GM21447 (cell line): ENCODE data around the gene ADGRG6.
"Not testable (repeated sequence)": the region's sequence is repeated elsewhere in the genome, so short reads cannot be mapped to it uniquely, and the experiment has no call there.

Source experiments
- ATAC-seq: cut with Tn5 transposase; IDR thresholded peaks from one replicate; pipeline ENCODE4 v1.9.1; 2021; ENCODE audit not compliant: unreplicated experiment

ADGRG6 gene

DNA sequence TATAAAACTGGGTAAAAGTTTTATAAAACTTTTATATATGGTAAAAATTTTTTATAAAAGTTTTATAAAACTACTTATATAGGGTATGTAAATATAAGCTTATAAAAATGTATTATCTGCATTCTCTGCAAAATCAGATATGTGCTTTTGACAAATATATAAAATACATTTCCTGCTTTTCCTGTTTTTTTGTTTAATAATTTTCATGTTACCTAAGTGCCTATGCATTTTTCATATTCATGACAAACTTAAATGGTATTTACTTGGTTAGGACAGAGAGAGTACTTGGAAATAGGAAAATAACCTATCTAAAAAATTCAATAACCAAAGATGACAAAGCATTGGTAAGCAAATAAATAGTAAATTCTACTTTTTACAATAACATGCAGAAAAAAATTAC lies 41.2 kb downstream of the ADGRG6 start:
- ATAC-seq = no peak

DNA sequence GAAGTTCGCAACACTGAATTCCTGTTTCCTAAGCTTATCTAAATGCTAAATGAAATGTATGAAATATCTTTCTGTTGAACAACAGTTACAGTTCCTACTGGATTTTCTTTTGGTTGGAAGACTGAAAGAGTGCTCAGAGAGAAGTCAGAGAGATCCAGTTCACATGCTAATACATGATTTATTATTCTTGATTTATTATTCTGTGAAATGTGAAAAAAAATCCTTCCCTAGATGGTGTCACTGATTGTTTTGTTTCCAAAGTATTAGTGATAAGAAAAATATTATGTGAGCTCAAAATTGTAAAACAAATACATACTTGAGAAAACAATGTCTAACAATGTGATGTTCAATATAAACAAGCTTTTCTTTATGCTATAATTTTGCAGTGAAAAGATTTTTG lies 42.1 kb downstream of the ADGRG6 start:
- no peak for ATAC-seq

DNA sequence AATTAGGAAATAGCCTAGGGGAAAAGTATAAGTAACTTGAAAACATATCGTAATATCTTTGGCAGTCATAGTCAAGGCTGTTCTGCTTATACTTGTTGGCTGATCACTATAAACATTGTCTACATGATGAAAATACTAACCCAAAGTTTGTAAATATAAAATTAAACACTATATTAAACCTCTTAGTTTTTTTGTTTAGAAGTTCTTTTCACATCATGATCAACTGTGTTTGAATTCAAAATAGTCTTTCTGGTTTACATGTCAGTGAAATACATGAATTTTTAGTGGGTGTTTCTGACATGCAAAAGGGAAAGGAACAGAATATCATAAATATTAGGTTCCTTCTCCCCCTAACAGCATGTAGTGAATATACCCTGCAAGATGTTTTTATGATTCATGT lies 43.5 kb downstream of the ADGRG6 start:
- ATAC-seq = no peak

DNA sequence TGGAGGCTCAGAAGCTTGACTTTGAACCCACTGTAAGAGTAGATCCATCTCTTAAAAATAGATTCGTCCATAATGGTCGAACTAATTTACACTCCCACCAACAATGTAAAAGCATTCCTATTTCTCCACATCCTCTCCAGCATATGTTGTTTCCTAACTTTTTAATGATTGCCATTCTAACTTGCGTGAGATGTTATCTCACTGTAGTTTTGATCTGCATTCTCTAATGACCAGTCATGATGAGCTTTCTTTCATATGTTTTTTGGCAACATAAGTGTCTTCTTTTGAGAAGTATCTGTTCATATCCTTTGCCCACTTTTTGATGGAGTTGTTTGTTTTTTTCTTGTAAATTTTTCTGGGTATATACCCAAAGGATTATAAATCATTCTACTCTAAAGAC lies 44.4 kb downstream of the ADGRG6 start:
- not testable (repeated sequence) for ATAC-seq

DNA sequence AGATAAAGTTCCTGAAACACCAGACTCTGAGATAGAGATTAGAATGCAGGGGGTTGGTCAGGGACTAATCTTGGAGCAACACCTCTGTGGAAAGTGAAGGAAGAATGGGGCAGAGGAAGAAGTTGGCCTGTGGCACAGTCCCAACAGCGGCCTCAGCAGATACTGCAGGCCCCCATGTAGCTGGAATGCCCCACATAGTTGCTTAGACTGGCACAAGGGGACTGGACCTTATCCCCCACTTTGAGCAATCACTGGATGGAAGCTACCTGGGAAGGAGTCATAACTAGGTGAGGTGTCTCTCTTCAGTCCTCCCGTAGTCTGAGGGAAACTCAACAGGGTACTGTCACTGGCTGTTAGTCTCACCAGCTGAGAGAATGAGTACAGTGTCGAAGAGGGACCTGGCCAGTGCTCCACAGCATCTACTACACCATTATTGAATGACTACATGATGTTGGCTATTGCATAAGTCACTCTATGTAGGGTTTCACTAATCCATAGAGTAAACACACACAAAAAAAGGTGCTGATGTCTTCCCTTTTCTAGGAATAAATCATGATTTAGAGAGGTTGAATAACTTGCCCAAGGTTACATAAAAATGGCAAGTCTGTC lies 47.5 kb downstream of the ADGRG6 start:
- ATAC-seq = no peak

DNA sequence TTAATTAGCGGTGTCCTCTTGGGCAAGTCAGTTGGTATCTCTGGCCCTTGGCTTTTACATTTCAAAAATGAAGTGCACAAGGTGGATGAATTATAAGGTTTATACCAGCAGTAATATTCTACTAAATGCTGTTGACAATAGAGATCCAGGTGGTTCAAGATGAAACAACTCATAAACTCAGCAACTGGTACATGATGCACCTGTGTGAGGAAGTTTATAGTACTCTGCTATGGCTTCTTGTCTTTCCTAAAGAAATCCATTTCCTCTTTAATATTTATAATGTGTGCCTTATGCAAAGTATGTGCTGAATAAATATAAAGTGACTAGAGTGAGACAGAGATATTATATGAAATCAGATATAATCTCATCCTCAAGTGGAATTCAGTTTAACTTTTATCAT lies 48.5 kb downstream of the ADGRG6 start:
- ATAC-seq = no peak

DNA sequence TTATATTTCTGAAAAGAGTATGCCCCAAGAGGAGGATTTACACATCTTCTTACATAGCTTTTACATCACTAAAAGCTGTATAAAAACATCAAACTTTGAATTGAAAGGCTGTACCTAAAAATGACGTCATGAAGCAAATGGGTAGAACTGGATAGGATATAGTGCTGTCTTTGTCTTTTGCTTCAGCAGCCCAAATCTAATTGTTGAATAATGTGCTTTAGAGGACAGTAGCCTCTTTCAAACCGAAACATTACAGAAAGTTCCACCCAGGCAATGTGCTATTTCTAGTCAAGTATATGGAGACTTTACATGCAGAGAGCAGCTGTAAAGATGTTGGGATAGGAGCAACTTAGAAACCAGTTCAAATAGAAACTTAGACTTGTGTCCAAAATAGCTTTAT lies 51.9 kb downstream of the ADGRG6 start:
- no peak for ATAC-seq

DNA sequence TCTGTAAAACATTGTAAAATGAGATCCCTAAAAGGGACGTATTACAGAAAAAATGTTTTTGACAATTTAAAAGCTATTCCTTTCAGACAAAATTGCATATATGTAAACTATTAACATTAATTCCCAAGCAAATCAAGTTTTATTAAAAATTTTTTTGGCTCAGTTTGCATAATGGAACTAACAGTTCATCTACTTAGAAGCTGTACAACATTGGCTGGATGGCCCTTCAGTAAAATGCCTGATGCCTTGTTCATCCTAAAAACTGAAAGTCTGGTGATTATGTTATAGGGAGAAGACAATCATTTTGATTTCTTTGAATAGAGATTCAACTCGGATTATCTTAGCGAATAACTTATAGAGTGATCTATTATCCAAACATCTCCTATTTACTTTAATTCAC lies 52.8 kb downstream of the ADGRG6 start:
- no peak for ATAC-seq

DNA sequence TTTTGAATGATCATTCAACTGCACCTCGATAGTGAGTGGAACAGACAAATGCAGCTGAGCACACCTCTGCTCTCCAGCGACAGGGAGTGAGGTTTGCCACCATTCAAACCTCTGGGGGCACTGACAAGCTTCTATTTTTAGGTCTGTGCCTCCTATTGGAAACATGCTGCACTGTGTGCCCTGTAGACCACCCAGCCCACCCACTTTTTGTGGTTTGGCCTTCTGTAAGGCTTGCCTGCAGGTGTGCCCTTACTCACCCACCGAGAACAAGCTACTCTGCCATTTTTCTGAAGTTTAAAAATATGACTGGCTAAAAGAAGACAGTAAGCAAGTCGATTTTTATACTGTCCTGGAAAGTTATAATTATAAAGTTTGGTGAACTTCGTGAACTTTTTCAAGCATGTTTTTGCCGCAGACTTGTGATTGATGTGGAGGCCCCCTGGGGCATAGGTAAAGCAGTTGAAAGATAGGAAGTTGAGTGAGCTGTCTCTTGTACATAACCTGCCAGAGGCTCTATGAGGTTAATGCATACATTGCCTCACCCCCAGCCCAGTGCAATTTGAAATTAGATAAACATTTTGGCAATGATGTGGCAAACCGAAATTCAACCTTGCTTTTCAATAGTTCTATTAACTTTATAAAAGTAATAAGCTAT lies 53.8 kb downstream of the ADGRG6 start:
- ATAC-seq = no peak

DNA sequence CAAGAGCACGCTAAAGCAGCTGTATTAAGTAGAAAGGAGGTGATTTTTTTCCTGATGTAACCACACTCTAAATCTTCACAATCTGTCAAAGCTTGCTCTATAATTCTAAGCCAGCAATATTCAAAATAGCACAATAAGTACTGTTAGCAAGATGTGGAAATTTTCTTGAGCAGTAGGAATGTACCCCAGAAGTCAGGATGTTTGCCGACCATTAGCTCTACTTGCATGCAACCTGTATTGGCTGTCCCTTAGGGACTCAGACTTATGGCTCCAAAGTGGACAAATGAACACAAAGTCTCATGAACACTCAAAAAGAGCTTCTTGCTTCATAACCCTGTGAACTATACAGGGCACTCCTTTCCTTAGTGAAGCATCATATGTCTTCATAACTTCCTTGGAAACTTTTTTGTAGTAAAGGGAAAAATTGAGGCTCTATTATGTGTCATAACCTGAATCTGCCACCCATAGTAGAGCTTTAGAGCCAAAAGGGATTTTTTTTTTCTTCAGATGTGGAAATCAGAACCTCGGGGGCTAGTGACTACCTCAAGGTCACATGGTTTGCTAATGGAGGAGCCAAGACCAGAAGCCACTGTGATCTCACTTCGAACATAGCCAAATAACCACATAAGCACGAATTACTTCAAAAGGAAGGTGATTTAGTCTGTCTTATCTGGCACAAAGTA lies 54.5 kb downstream of the ADGRG6 start:
- no peak for ATAC-seq

DNA sequence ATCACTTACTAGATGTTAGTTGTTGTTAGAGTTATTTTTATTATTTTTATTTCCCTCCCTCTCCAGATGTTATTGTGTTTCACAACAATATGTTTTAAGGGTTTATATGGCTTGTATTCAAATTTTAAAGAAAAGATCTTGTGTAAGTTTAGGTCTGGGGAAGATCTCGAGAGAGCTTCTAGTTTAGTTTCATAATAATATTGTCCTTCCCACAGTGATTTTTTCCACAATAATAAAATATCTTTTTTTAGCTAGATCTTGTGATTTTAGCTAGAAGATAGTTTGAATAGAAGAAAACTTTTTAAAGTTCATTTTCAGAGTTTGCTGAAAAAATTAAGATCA lies 55.0 kb downstream of the ADGRG6 start:
- no peak for ATAC-seq

DNA sequence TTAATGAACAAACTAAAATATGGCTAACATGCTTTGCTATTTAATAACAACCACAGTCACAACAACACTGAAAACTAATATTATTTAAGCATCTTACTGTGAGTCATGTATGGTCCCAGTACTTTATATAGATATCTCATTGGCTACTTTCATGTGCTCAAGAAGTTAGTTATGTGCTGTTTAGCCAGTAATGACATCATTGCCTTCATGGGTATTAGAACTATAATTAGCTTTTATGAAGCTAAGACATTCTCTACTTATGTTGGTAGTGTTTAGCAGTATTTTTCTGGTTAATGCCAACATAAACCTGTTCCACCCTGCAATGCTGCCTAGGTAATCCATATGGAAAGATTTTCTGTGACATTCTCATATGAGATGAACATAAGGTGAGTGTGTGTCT lies 56.1 kb downstream of the ADGRG6 start:
- ATAC-seq = no peak

DNA sequence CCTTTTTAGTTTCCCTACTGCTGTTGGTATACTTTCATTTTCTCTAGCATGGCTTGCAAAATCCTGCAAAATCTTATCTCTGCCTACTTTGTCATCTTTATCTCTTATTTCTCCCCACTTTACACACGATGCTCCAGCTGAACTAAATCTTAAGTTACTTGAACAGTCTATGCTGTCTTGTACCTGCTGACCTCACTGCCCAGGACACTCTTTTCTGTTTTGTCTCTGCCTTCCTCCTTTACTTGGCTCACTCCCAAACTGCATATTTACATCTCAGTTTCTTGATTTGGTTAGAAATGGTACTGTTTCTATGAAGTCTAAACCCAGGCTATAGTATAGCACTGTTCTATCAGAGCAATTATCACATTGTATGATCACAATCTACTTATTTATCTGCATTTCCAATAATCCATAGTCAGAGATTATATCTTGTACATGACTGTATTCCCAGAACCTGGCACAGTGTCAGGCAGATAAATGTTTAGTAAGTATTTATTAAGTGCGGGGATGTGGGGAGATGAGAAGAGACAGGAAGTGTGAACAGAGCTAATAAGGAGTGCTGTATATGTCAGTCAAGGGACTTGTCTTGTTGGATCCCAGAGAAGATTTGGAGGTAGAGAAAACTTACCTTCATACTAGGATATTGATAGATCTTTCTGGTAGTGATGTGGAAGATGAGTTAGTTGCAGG lies 57.6 kb downstream of the ADGRG6 start:
- no peak for ATAC-seq

DNA sequence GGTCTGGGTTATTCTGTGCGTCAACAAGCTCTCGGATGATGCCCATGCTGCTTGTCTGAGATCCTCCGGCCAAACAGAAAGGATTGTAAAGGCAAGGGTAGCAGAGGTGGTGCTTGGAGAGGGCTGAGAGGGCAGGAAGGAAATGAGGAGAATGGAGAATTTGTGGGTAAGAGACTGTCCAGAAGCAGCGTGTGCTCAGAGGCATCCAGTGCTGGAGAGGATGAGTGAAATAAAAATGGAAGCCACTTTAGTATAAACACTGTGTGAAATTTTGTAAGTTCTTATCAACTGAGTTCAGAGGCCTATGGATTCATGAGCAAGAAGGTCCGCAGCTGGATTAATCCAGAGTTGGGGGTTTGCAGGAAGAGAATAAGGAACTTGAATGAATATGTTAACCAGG lies 59.5 kb downstream of the ADGRG6 start:
- ATAC-seq = no peak

DNA sequence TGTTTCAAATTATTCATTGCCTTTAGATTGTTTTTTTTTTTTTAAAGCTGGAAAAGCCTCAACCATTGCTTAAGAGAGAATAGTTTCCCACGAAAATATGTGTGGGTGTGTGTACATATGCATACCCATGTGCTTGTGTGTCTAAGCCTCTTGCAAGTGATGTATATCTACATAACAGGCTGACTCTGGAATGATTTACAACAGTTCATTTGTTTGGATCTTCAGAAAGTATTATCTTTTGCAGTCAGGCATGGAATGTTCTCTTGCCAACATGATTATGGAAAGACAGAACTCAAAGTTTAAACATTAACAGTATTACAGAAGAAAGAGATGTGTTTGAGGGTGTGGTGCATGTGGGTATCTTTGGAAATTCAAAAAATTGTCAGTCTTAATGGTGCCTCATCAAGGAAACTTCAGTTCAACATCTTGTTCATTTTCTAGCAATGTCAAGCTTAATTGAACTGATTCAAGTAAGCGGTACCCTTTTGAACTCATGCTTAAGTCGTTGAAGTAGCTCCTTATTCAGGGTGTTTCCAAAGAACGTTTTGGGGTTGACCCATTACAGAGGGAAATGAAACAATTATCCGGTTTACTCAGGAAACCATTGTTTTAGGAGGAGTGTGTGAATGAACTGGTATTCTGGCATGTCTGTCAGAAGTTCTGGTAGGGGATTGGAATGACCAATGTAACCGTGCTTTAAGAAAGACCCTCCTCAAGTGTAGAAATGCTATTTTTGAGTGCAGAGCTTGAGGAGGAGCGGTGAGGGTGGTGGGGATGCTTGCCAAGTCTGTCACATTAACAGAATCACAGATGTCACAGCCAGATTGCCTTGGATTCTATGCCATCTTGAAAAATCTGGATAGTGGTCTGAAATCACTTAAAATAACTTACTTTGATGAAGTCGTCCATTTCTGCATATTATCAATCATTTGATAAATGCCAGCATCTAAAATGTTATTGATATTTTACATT lies 60.3 kb downstream of the ADGRG6 start:
- ATAC-seq = no peak

DNA sequence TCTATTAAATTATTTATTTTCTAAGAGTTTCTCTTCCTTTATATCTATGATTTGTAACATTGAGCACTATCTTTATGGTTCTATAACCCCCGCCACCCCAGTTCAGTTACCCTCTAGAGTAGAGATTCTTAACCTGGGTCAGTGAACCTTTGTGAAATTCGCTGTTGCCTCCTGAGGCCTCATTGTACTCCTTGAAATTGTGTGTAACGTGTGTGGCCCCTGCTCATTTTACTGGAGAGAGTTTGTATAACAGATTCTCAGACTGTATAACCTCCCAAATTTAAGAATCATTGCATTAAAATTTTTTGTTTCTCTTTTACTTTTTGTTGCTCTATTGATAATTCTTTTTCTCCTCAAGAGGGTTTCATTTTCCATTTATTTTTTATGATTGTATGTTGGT lies 65.3 kb downstream of the ADGRG6 start:
- ATAC-seq = no peak

DNA sequence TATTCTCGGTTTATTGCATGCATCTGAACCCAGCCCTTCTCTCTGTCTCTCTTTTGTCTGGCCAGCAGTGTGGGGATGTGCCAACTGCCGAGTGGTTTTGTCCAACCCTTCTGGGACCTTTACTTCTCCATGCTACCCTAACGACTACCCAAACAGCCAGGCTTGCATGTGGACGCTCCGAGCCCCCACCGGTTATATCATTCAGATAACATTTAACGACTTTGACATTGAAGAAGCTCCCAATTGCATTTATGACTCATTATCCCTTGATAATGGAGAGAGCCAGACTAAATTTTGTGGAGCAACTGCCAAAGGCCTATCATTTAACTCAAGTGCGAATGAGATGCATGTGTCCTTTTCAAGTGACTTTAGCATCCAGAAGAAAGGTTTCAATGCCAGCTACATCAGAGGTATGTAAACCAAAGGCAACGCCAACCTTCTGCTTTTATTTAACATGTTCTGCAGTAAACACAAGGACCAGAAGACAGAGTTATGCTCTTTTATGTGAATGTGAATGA lies 65.8 kb downstream of the ADGRG6 start:
- ATAC-seq = no peak

DNA sequence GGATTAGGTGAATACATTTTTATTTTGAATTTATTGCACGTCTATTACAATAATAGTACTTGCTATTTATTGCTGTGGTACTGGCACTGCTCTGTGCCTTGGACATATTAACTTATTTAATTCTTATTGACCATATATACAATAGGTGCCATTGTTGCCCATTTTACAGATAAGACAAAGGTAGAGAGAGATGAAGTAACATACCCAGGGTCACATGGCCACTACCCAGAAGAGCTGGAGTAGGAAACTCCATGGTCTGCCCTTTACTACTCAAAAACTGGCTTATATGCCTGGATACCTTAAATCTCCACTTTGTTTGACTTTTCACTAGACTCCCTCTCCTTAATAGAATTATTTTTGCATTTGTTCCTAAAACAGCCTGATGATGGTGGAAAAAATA lies 67.5 kb downstream of the ADGRG6 start:
- no peak for ATAC-seq

DNA sequence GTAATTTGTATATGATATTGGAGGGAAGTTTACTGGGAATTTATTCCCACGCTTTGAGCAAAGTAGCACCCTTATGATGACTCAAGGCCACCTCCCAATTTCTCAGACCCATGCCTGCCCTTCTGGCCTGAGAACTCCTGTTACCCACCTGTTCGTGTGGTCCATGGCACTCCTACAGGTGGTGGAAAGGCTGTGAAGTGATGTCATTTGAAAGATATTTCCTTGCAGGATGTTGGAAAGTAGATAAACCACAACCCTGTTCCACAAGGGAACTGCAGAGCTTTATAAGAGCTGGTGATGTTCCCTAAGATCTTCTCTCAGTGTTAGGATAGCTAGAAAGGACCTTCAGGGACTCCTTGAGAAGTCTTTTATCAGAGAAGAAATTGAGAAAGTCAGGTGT lies 70.5 kb downstream of the ADGRG6 start:
- ATAC-seq = no peak

DNA sequence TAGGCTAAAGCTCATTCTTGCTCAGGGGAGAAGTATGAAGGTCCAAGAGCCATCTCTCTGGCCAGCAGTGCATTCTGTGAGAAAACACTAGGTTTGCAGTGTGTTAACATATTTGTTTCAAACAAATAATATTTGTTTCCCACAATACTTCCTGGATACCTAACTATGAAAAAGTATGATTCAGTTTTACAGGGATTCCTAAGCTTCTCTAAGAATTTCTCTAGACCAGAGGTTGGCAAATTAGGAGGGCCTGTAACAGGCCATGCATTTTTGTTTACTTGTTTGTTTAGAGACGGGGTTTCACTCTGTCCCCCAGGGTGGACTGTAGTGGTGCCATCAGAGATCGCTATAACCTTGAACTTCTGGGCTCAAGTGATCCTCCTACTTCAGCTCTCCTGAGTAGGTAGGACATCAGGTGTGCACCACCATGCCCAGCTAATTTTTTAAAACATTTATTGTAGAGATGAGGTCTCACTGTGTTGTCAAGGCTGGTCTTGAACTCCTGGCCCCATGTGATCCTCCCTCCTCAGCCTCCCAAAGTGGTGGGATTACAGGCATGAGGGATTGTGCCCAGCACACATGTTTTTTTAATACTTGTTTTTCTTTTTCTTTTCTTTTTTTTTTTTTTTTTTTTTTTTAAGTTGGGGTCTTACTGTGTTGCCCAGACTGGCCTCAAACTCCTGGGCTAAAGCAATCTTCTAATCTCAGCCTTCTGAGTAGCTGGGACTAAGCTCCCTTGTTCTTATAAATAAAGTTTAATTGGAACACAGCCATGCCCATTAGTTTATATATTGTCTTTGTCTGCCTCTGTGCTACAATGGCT lies 71.7 kb downstream of the ADGRG6 start:
- no peak for ATAC-seq
